ENCODE results near the gene JARID2.

Gene JARID2

DNA sequence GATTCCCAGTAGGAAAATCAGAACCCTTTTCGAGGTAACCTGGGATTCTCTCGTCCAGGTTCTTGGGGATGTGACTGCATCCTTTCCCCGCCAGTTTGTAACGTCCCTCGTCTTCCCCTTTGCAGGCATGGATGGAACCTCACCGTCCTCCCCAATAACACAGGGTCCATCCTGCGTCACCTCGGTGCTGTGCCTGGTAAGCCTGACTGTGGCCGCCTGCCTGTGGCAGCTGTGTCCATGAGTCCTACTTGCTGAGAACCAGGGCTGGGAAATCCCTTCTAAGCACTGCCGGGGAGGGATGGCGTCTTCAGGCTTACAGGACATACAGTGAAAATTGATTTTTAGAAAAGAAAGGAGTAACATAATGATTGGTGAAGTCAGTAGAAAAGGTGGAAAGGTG, 261.4 kb downstream of the JARID2 start:
- no peak for DNase-seq (ENCODE audit: low spot score)

DNA sequence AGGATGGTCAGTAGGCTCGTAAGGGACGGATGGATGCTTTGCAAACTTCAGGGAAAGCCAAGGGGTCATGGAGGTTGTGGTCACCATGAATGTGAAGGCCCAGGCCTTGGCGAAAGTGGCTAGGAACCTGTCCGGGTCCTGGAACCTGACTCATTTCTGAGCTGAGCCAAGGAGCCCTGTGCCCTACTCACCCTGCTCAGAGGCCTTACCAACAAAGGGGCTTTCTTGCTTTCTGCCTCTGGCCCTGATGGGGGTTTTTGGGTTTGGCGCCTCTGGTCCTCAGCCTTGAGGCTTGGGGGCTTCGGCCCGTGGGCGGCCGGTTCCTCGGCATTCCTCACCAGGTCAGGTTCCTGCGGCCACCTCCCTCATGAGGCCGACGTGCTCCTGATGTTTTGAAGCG, 261.9 kb downstream of the JARID2 start:
- no peak for DNase-seq (ENCODE audit: low spot score)

DNA sequence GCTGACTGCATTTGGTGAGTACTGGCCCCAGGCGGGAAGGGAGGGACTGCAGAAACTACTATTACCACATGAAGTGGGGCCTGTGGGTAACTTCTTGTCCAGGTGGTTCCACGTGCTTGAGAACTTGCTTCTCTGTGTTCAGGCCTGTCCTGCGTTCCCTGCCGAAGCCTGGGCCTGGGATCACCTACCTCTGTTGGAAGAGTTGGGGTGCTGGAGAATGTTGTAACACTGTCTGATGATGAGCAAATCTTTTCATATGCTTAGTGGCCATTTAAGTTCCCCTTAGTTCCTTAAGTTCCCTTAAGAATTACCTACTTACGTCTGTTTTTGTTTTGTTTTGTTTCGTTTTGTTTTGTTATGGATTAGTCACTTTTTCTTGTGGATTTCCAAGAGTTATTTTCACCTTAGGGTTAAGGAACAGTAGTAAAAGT, 262.6 kb downstream of the JARID2 start:
- DNase-seq (ENCODE audit: low spot score) = no peak

DNA sequence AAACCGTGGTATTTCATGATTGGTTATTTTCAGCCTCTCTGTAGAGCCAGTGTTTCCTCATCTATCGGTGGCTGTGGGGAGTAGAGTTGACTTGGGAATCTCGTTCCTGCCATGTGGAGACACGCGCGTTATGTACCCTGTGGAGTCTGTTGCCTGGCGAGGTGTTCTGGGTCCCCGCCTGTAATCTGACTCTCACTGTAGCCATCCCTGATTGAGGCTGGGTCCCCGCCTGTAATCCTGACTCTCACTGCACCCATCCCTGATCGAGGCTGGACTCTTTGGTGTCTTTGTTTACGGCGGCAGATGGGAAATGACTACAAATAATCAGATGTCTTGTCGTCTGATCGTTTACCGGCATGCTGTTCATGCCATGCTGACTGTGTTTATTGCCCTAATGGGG, 263.1 kb downstream of the JARID2 start:
- DNase-seq (ENCODE audit: low spot score) = no peak

DNA sequence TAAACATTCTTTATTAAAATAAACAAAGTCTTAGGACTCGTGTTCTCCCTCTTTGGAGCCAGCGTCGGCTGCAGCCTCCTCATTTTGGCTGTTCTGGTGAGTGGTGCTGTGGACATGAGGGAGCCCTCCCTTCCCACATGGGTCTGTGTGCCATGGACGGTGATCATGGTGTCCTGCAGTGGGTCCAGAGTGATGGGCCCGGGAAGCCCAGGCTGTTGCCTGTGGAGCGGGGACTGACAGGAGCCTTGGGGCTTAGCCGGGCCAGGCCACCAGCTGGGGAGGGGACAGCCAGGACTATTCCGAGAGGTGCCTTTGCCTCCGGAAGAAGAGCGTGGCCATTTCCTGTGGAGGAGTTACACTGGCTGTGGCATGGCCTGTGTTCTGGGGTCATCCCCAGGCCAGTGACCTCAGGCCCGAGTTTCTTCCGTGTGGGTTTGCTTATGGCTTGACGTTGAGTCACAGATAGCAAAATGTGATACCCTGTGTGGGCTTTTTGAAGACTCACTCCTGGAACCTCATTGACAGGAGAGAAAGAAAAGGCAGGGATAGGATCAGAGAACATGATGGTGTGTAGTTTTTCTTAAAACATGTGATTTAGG, 263.6 kb downstream of the JARID2 start:
- no peak for DNase-seq (ENCODE audit: low spot score)

DNA sequence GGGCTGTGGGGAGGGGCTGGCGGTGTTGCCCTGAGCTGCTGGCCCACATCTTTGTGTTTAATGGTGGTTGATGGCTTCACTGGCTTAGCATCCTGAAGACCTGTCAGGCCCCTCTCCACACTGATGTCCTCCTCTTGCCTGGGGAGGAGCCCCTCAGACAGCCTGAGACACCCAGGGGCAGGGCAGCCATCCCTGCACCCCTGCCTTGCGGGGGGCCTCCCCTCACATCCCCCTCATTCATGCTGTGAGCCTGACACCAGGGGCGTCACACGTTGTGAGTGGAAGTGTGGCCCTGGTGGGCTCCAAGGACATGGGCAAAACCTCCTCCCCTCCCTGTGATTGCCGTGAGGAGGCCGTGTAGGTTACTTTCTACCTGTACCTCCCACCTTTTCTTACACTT, 264.3 kb downstream of the JARID2 start:
- DNase-seq (ENCODE audit: low spot score) = no peak

DNA sequence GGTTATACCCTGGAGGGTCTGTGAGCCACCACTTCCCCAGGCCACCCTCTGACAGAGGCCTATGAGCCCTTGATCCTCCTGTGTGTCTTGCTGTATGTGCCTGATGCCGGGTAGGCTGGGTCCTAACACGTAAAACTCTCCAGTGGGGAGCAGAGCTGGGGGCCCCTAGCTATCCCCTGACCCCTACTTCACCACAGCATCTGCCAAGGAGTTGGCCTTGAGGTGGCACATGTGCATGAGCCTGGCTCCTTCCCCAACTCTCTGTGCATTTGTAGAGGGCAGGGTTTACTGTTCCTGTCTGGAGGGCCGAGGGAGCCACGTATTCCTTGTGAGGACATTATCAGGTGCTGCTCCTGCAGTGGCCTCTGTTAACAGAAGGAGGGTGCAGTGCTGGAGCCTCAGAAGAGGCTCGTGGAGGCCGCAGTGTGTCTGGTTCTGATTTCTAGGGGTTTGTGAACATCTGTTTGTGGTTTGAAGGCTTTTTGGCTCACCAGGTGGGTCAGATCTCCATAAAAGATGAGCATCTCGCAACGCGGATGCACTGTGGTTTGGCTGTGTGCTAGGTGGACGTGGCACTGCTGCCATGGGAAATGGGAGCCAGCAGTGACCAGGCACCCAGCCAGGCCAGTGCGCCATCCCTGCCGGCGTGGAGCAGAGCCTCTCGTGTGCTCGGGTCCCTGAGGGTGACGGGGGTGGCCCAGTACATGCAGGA, 264.8 kb downstream of the JARID2 start:
- DNase-seq (ENCODE audit: low spot score) = no peak

DNA sequence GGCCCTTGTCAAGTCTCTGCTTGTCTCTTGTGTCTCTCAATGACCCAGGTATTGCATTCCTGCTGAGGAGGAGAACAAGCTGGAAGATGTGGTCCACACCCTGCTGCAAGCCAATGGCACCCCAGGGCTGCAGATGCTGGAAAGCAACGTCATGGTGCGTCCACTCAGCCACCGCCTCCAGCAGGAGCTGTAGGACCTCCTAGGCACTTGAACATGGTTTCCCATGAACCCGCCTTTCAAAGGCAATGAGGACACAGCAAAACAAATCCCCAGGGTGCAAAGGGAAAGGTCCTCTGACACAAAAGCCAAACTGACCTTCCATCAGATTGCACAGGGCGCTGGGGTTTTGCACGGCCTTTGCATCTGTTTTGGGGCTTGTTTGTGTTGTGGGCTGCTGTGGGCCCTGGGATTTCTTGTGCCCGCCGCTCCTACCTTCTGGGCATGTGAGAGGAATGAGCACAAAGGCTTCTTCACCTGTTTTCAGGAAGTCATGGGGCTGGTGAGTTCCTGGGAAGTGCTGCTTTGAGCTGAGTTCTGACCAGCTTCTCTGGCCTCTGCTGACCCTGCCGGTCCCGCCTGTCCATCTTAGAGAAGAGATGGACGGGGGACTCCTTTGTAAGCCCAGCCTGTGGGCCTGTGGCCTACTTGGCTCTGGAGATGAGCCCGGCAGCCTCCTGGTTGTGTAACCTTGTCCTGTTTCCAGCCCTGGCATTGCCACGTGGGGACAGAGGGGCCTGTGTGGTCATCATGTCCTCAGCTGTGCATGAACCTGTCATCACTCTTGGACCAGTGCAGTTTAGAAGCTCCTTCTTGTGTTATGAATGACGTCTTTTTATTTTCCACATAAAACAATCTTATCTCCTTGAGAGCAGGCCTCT, 265.6 kb downstream of the JARID2 start:
- DNase-seq (ENCODE audit: low spot score) = no peak

DNA sequence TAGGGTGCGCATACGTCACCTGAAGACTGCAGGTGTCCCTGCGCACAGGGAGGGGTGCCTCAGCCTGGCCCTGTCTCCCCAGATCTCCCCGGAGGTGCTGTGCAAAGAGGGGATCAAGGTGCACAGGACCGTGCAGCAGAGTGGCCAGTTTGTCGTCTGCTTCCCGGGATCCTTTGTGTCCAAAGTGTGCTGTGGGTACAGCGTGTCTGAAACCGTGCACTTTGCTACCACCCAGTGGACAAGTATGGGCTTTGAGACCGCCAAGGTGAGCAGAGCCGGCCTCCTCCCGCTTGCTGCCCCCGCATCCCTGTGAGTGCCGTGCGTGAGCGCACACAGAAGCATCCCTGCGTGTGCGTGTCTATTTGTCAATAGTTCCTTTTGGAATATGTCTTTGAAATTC, 266.3 kb downstream of the JARID2 start:
- DNase-seq (ENCODE audit: low spot score) = no peak

DNA sequence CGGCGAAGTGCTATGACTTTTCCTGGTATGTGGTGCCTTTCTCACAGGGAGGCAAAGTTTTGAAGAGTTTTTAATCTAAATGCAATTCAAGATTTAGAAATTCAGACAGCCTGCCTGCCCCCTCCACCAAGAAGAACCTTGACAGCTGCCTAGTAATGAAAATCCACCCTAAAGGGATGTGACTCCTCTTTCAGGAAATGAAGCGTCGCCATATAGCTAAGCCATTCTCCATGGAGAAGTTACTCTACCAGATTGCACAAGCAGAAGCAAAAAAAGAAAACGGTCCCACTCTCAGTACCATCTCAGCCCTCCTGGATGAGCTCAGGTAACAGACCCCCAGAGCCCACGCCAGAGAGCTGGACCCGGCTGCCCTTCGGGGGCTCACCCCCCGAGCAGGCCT, 266.9 kb downstream of the JARID2 start:
- DNase-seq (ENCODE audit: low spot score) = no peak

DNA sequence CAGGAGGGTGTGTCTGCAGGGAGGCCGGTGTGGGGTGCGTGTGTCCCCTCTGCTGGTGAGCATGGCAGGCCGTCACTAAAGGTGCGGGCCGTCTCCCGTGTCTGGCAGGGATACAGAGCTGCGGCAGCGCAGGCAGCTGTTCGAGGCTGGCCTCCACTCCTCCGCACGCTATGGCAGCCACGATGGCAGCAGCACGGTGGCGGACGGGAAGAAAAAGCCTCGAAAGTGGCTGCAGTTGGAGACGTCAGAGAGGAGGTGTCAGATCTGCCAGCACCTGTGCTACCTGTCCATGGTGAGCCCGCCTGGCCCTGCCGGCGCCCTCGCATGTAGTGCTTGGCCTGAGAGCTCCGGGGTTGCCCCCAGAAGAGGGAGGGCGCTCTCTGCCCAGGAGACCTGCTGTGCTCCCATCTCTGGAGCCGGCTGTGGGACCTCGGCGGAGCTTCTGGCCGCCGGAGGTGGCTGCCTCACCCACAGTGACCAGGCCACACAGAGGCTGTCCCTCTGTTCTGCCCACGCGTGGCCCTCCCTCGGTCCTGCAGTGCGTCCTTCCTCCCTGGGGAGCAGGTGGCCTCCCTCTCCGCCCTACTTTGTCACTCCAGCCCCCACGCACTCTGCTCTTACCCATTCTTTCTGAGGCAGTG, 267.4 kb downstream of the JARID2 start:
- DNase-seq (ENCODE audit: low spot score) = no peak

DNA sequence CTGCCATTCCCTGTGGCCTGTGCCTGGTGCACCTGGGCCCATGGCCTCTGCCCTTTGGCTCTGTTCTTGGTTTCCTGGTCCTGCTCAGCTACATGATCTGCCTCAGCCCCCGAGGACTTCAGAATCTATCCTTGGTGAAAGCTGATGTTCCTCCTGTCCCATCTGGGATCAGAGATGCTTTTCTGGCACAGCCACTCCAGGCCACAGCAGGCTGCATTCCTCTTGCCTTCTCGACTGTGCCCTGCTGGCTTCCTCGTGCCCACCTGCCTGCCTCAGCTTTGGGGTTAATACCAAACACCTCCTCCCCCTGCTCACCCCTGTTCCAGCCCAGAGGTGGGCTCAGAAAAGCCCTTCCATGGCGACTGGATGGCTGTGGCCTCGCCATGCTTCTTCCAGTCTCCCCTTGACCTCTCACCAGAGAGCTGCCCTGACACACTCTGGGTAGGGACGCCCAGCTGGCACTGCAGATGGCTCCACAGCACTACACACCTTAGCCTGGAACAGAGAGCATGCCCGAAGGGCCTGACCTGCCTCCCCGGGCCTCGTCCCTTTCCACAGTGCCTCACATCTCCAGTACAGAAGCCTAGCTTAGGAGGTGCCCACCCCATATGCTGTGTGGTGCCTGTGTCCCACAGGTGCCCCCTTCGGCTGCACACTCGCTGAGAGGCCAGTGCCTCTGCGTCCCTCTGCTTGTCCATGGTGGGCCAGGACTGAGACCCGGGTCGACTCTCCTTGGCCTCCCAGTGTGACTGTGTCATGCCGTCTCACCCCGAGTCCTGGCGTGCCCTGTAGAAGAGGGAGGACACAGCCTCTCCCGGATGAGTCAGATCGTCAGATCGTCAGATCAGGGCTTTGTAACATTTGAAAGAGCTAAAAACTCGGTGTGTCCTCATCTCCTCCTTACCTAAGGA, 268.2 kb downstream of the JARID2 start:
- no peak for DNase-seq (ENCODE audit: low spot score)

DNA sequence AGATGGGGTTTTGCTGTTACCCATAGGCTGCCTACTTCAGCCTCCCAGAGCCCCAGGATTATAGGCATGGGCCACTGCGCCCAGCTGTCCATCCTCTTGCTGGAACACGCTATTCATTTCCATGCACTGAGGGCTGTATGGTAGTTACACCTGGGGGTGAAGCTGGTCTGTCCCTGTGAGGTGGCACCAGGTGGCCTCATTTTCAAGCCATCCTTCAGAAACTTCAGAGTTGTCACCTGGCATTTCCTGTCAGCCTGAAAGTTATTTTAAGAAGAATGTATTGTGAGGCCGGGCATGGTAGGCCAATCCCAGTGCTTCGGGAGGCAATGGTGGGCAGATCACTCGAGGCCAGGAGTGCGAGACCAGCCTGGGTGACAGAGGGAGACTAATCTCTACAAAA, 269.4 kb downstream of the JARID2 start:
- no peak for DNase-seq (ENCODE audit: low spot score)

DNA sequence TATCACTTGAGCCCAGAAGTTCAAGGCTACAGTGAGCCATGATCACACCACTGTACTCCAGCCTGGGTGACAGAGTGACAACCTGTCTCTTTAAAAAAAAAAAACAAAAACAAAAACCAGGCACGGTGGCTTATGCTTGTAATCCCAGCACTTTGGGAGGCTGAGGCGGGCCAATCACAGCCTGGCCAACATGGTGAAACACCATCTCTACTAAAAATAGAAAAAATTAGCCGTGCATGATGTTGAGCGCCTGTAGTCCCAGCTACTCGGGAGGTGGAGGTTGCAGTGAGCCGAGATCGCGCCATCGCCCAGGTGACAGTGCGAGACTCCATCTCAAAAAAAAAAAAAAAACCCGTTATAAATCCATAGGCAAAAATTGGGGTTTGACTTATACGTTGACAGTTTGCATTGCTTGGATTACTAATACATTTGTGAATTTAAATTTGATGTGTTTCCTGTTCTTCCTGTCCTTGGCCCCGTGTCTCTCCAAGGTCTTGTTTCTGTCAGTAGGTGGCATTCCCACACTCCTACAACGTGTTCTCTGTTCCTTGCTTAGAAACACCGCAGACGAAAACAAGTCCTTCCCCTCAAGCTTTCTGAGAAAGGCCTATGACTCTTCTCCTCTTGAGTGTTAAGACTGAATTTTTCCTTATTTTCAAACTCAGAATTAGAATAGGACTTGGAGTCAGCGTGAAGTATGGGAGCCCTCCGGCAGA, 269.9 kb downstream of the JARID2 start:
- DNase-seq (ENCODE audit: low spot score) = no peak

DNA sequence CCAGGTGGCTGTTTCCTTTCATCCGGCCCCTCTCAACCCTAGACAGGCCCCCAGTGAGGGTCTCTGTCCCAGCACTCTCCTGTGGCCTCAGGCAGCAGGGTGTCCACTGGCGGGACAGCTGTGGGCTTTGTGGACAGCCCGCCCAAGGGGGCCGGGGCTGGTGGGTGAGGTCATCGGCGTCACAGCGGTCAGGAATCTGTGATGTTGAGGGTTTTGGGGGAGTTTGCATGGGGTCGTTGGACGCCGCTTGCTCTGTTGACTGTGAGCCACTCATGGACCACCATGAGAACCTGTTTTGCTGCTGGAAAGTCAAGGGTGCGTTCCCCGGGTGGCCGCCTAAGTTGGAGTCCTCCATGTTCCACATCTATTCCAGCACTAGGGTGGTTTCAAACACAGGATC, 270.5 kb downstream of the JARID2 start:
- DNase-seq (ENCODE audit: low spot score) = no peak

DNA sequence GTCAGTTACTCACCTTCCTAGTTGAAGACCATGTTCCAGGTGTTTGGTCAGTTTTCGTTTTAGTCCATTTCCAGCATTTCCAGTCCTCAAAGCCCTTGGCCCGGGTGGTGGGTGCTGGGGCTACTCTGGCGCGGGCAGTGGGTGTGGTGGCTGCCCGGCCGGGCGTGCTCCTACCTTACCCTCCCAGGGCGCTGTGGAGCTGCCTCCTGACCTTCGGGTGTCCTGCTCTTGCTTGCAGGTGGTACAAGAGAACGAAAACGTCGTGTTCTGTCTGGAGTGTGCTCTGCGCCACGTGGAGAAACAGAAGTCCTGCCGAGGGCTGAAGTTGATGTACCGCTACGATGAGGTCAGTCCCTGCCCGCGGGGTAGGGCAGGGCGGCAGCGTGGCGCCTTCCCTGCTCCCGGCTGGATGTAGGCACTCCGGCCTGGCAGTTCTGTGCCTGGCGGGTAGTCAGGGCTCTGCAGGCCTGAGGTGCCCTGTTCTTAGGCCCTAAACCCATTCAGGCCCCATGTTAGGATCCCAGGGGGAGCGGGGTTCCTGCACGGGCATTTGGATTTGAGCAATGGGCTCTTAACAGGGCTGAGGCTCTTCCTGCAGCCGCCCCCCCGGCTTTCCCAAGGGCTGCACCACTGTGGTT, 271.2 kb downstream of the JARID2 start:
- no peak for DNase-seq (ENCODE audit: low spot score)

DNA sequence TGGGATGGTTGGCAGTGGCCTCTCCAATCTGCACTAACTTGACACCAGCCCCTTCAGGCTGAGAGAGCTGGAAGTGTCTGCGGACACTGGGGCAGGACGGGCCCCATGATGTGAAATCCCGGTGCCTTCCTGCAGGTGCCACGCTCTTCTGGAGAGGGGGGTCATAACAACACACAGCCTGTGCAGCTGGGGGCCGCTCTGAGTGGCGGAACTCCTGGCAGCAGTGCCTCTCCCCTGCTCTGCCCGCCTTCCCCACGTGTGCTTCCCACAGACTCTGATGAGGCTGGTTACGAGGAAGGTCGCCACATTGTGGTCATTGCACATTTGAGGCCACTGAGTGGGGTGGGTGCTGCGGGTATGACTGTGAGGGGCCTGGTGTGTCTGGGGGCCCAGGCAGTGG, 271.7 kb downstream of the JARID2 start:
- DNase-seq (ENCODE audit: low spot score) = no peak

DNA sequence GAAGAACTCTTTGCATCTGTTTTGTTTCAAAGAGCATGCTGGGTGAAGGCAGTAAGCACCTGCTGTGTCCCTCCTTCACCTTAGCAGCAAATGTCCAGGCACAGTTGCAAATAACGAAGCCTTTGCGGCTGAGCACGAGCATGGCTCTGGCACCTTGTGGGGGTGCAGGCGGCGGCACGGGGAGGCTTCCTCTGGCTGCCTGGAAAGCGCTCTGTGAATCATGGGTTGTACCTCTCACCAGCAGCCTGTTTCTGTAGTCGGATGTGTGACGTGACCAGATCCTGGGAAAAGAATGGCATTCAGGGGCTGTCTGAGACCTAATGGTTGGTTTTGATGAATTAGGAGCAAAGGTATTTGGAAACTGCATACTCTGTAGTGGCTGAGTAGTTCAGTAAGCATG, 272.2 kb downstream of the JARID2 start:
- DNase-seq (ENCODE audit: low spot score) = no peak

DNA sequence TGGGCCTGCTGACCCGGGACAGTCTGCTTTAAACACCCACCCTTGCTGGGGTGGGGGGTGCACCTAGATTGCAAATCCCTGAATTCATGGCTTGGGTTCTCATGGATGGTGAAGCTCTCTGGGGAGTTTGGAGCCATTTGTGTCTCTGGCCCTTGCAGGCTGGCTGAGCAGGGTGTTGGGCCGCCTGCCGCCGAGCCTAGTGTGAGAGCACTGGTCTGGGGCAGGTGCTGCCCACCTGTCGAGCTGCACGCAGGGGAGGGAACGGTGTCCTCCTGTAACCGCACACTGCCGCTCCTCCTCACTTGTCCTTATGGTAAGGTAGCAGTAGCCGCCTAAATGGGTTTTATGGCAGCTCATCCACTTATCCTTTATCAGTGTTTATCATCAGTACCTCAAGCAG, 273.0 kb downstream of the JARID2 start:
- no peak for DNase-seq (ENCODE audit: low spot score)

DNA sequence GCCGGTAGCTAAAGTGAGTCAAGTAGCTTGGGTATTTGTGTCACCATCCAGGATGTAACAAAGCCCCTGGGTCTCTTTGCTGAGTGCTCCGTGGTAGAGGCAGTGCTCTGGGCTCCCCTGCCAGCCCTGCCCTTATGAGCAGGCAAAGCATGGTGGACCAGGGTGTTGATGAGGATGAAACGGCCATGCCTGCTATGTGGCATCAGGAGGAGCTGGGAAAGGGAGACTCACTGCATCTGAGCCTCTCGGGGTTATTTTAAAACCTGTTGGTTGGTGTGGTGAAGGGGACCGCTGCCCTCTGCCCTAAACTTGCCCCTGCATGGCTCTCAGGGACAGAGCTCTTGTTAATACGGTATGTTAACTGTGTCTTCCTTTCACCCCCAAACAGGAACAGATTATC, 273.8 kb downstream of the JARID2 start:
- no peak for DNase-seq (ENCODE audit: low spot score)
